Stimulated activated CD4-positive, alpha-beta T cell treated with anti-CD3 and anti-CD28 coated beads, Interleukin-2, amount 100 ng/mL, for 24 hours (primary cell): Measurements from ENCODE around the gene DHRS12.

Experiments
- DNase-seq, 2 donors: peaks; one replicate each; pipeline ENCODE4 v3.0.0-alpha.2; 2020

The DHRS12 gene

GRCh38 chr13:51803422-51804294, at the start of gene DHRS12:
Gene DHRS12, minus strand, starts transcription at chr13:51804163. Its CDS starts 4,504 bp downstream, at chr13:51799659.
- peak; percentile 83 to 86 for DNase-seq

GRCh38 chr13:51849145-51850101, 45.5 kb upstream of the DHRS12 start:
- DNase-seq: peak; percentile 45 to 55

- no peak for DNase-seq
Measured at GRCh38 chr13:51848674-51849073, 44.7 kb upstream of the DHRS12 start.

GRCh38 chr13:51846756-51847155, 42.8 kb upstream of the DHRS12 start:
- no peak for DNase-seq

- DNase-seq: no peak
Measured at GRCh38 chr13:51845574-51846318, 41.8 kb upstream of the DHRS12 start.

DNA sequence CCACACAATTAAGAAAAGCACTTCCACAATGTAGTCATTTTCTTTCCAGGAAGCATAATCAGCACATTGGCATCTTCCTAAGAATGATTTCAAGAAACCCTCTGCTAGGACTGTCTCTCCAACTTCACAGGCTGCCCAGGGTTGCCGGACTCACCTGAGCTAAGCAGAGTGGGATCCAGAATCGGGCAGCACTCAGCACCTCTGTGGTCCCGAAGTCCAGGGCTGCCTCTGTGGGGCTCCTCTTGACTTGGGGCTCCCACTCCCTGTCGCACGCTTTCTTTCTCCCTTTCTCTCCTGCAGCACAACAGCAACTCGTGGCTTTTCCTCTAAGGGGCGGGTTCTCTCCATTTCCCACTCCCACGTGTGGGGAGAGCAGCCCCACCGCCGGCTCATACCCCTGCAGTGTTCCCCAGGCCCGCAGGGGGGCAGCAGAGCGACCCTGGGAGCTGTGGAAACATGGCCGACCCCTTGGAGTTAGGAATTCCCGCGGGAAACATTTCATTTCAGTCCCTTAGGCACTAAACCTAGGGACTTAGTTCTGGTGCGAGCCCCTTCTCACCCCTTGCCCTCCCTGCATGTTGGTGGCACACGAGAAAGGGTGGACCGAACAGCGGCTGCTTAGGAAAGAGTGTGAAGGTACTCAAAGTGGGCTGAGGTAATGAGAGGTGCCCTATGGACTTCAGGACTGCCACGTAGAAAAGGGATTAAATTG, 41.1 kb upstream of the DHRS12 start, which contains the start of gene TMEM272:
Gene TMEM272 (minus strand): TSS at position 316 of the 712 bp plus-strand sequence. CDS start 6,647 bp downstream, outside the sequence.
- DNase-seq: peak; percentile 71 to 76

GRCh38 chr13:51843529-51843928, 39.6 kb upstream of the DHRS12 start:
- no peak for DNase-seq

DNA sequence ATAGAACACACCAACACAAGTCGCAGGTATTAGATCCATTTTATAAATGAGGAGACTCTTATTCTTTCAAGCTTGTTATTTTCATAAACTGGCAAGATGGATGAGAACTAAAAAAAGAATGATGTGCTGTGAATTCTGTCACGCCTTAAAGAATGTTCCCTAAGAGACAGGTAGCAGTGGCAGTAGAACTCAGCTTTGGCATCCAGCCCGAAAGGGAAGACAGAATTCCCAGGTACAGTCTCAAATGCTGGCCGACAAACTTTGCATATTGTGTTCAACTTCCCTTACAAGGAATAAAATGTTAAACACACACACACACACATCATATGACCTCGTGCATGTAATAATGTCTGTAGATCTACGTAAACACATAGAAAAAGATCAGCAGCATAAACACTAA, 37.8 kb upstream of the DHRS12 start:
- DNase-seq: no peak

DNA sequence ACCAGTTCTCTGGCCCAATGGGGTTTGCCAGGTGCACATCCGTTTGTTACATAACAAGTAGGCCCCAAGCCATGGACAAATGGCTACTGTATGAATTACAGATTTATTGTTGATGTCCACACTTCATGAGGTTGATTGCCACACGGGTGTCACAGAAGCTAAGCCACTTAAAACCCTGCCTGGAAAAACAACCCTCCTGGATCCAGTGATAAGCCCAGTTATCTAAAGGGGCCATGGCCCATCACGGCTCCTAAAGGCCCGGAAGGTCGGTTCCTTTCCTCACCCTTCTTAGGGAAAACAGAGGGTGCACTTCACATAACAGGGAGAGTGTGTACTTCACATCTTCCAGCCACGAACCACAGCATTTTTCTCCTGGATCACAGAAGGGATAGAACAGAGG, 37.0 kb upstream of the DHRS12 start:
- no peak for DNase-seq

- DNase-seq: no peak
Measured at GRCh38 chr13:51839711-51840540, 36.0 kb upstream of the DHRS12 start.

DNA sequence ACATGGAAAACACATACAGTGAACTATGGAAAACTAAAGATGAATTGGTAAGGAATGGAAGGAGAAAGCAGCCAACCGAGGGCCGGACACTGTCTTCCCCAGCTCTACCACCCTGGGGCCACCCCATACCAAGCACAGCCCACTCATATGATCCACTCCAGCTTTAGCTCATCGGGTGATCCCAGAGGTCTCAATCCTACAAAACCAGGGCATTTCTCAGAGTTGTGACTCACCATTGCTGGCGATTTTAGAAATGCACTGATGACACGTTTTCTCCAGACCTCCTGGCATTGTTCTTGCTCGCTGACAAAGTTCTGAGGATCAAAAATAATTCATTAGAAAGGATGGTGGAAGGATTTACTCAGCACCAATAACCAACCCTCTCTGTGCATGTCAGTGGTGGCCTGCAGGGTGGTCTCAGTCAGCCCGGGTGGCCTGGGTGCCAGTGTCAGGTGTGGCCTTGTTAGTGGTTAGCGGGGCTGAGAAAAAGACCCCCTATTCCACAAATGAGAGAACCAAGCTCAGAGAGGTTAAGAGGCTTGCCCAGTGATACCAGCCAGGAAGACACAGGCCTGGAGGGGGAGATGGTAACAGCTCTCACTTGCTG, 34.4 kb upstream of the DHRS12 start:
- DNase-seq: no peak

DNA sequence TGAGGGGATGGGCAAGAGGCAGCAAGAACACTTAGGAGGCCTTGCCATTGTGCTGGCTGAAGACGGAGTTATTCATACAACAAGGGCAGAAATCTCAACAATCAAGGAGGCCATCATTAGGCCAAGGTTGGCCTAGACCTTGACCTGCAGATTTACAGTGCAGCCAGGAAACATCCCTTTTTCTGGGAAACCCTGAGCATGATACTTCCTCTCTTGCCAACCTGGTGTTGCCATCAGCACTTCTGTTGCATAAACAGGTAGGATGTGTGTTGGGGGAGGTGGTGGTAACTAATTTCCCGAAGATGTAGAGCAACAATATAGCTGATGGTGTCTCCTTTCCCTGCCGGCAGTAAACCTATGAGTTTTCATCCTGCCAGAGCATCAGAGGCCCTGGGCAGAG, 33.1 kb upstream of the DHRS12 start:
- no peak for DNase-seq

DNA sequence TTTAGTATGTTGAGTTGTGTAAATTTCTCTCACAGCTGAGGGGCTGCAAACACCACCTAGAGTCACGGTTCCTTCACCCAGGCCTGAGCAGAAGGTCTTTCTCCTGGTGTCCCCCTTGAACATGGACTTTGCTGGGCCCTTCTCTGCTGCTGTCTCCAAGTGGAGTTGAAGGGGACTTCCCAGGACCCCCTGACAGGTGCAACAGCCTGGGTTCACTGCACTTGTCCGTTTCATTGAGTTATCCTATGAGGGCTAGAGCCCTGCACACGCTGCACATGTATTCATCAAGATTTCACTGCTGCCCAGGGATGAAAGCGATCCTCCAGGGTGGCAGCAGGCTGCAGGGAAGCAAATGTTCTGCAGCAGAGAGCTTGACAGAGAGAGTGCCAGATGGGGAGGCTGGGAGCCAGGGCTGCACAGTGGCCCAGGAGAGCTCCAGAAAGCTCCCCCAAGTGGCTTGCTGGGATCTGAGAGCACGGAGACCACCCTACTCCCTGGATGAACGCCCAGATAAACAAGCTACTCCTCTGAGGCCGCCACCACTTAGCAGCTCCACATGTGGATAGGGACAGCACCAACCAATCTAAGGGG, 30.7 kb upstream of the DHRS12 start:
- no peak for DNase-seq

DNA sequence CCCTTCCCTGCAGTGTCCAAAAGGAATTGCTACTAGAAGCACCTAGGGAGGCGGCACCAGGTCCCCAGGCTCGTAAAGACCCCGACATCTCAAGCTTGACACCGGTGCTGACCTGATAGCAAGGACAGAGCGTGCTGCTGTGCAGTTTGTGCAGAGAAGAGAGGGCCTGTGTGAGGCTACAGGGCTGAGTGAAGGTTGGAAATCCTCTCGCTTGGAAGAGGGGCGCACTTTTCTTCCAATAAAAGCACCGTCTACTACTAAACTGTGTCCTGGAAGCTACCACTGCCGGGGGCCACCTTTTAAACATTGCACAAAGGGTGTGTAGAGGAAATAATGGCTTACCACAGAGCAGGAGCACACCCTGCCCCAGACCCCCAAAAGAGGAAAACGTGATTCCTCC, 30.0 kb upstream of the DHRS12 start:
- no peak for DNase-seq

GRCh38 chr13:51832471-51833152, 28.6 kb upstream of the DHRS12 start:
- peak in 1 of 2 donors; percentile 65 for DNase-seq

GRCh38 chr13:51831519-51831918, 27.6 kb upstream of the DHRS12 start:
- DNase-seq: no peak

DNA sequence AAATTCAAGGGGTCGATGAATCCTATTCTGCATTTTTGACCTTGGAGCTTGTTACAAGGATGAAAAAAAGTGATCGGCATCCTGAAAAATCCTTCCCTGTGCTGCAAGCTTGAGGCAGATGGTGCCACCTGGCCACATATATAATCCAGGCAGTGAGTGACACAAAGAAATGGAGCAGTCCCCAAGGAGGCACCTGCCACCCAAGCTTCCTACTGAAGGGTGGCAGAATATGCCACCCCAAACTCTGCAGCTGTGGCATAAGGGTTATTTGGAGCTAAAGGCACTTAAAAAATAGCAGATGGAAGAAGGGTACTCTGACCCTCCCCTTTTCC, 25.6 kb upstream of the DHRS12 start:
- DNase-seq: no peak

GRCh38 chr13:51828730-51829567, 25.0 kb upstream of the DHRS12 start:
- DNase-seq: no peak

DNA sequence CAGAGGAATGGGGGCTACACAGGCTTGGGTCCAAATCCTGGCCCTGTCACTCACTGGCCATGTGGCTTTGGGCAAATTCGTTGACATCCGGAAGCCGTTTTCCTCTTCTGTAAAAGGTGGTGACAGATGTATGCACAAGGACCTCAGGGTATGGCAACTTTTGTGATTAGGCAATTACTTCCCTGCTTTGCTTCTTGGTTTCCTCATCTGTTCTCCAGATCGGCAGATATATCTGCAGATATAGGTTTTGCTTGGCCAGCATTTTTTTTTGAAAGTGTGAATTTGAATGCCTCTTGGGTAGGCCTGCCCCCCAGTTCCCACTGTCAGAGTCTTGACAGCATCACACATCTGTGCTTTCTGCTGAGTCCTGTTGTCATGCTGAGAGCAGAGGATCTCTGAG, 23.3 kb upstream of the DHRS12 start:
- DNase-seq: no peak
